Measurements from ENCODE around the gene GNS.
"Not testable (repeated sequence)": the region's sequence is repeated elsewhere in the genome, so short reads cannot be mapped to it uniquely, and the experiment has no call there.

The GNS gene

DNA sequence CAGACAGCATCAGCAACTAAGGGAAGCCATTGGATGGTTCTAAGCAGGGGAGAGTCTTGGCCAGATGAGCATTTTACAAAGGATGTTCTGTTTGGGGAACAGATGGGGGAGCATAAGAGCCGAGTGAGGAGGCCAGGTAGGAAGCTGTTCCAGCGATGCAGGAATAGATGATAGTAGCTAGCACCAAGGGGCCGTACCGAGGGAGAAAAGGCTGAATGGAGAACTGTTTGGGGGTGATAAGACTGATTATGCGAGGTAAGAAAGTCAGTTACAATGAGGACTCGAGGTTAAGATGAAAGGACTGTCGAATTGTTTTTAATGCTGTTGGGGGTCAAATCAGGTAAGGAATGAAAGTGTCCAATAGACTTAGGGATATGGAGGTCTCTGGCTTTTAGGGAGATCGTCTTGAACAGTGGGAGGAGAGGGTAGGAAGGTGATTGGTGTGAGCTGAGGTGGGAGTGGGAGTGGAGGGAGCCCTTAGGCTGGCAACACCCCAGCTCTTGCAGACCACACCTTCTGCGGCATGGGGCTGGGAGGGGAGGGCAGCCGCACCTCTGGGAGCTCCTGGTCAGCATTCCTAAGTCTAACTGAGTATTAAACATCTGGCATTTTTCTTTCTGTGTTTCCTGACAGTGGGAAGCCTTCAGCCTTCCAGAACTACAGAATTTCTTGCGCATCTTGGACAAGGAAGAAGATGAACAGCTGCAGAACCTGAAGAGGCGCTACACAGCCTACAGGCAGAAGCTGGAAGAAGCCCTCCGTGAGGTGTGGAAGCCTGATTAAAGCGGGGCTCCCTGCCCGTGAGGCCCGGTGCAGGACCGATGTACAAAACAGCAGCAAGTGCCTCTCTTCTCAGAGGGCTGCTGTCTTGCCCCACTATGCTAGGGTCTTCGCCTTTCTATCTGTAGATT lies 64.8 kb downstream of the GNS start:
- no peak for DNase-seq

GRCh38 chr12:64691795-64692583 lies 67.2 kb downstream of the GNS start:
- DNase-seq: no peak

GRCh38 chr12:64691227-64691794 lies 67.9 kb downstream of the GNS start:
- DNase-seq: no peak

- DNase-seq: not testable (repeated sequence)
Observed at GRCh38 chr12:64690236-64690635, 69.0 kb downstream of the GNS start.

DNA sequence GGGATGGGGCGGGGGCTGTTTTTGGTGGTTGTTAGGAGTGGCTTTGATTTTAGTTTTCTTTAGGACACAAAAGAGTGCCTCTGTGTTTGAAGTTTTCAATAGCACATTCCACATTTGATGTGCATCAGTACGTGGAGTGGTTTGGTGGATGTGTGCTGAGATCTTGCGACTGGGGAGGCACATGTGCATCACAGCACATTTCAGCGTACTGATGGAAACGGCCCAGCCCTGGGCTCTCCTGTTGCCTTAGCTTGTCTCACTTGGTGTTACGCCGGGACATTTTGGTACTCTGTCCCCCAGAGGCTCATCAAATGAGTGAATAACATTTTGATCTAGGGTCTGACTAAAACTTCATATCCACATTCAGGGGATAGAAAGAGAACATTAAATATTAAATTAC lies 70.5 kb downstream of the GNS start:
- no peak for DNase-seq

DNA sequence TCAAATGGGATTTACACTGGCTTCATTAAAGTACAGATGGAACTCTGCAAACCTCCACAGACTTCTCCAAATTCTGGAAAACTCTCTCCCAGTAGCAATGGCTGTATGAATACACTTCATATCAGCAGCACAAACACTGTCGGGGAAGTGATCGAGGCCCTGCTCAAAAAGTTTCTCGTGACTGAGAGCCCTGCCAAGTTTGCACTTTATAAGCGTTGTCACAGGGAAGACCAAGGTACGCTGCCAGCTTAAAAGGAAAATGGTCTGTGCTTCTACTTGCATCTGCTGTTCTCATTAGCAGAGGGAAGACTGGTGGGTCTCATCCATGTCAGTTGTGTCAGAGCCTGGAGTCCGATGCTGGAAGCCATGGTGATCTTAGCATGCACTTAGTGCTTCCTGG lies 71.0 kb downstream of the GNS start:
- DNase-seq: no peak

- DNase-seq: no peak
Observed at GRCh38 chr12:64687816-64688215, 71.4 kb downstream of the GNS start.

GRCh38 chr12:64685605-64686004 lies 73.6 kb downstream of the GNS start:
- no peak for DNase-seq

DNA sequence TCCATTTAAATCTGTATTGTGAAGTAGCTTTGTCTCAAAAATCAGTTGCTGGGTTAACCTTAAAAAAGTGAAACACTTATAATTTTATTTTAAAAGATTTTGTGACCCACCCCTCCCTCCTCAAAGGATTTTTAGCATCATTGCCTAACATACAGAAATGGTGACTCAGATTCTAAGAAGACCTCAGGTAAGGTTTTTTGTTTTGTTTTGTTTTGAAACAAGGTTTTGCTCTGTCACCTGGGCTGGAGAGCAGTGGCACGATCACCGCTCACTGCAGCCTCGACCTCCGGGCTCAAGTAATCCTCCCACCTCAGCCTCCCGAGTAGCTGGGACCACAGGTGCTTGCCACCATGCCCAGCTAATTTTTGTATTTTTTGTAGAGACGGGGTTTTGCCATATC lies 74.2 kb downstream of the GNS start:
- no peak for DNase-seq

- no peak for DNase-seq
Observed at GRCh38 chr12:64683816-64684543, 75.2 kb downstream of the GNS start.

- no peak for DNase-seq
Observed at GRCh38 chr12:64682572-64683277, 76.5 kb downstream of the GNS start.

DNA sequence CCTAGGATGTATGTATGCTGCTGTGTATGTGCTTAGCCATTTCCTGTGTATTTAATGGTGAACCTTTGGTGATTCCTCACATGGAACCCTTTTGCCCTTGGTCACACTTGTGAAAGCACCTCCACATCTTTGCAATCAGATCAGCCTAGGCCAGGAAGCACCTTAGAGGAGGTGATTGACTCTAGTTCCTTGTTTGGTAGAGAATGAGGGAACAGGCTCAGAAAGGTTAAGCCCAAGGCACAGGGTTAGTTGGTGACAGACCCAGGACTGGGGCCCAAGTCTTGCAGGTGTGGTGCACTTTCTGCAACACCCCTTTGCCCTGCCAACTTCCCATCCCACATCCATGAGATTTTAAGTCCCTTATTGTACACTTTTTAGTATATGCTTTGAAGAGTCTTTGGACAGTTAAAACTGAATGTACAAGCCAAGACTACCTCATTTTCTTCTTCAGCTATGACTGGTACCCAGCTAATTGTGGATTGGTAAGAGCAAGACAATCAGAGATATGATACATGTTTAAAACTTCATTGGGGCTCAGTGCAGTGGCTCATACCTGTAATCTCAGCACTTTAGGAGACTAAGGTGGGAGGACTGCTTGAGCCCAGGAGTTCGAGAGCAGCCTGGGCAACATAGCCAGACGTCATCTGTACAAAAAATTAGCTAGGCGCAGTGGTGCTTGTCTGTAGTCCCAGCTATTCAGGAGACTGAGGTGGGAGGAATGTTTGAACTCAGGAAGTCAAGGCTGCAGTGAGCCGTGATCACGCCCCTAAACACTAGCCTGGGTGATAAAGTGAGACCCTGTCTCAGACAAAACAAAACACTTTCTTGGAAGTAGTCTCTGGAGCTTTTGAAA lies 77.8 kb downstream of the GNS start:
- no peak for DNase-seq

GRCh38 chr12:64680235-64680634 lies 79.0 kb downstream of the GNS start:
- no peak for DNase-seq

- DNase-seq: peak; percentile 63 to 68
Observed at GRCh38 chr12:64679487-64680001, 79.7 kb downstream of the GNS start.

DNA sequence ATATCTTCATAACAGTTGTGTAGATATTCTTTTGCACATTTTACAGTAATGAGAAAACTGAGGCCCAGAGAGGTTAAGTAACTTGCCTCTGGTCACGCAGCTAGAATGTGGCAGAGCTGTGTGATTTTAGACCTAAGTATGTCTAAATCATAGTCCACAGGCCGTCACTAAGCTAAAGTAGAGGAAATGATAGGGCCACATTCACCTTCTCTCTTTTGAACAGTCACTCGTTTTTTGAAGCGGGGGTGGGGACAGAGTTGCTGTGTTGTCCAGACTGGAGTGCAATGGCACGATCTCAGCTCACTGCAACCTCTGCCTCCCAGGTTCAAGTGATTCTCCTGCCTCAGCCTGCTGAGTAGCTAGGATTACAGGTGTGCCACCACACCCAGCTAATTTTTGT lies 80.4 kb downstream of the GNS start:
- DNase-seq: no peak

- no peak for DNase-seq
Observed at GRCh38 chr12:64678248-64678647, 81.0 kb downstream of the GNS start.

- DNase-seq: no peak
Observed at GRCh38 chr12:64675795-64676194, 83.4 kb downstream of the GNS start.

DNA sequence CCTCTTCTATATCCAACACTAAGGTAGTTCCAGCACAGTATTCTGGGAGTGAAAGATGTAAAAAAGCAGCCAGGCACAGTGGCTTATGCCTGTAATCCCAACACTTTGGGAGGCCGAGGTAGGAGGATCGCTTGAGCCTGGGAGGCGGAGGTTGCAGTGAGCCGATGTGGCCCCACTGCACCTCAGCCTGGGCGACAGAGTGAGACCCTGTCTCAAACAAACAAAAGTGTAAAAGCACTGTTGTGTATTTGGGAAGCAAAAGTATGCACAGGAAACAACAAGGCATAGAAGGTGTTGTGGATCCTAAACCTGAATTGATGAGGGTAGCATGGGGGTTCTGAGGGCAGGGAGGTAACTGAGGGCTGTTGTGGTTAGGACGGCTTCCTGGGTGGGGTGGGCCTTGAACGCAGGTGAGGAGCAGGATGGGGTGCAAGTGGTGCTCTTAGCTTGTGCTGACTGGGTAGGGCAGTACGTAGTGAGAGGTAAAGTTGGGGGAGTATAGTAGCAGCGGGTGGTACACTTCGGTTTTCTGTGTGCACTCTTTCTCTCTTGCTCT lies 84.8 kb downstream of the GNS start:
- no peak for DNase-seq

DNA sequence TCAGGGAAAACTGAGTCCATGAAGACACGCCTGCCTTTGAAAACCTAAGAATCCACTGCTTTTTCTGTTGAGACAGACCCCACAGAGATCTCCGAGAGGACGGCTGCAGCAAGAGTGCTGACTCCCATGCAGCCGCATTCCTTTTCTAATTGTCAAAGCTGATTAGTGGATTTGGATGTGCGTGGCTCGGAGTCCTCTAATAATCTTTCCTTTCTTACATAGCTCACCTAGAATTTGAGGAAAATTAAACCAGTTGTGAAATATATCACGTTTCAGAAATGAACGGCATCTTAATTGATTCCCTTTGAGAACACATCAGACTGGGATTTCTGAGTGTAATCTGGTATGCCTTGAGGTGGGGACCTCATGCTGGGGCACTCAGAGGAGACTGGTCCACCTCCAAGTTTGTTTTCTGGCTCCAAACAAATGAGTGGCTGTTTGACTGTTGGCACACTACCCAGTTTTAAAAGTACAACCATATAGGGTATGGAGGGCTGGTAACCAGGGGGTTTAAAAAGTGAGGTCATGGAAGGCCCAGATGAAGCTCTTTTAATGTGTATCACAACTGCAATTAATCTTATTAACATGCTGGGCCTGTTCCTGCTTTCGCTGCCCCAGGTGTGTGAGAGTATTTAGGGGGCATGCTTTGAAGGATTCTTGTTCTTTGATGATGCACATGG lies 85.6 kb downstream of the GNS start:
- DNase-seq: no peak

DNA sequence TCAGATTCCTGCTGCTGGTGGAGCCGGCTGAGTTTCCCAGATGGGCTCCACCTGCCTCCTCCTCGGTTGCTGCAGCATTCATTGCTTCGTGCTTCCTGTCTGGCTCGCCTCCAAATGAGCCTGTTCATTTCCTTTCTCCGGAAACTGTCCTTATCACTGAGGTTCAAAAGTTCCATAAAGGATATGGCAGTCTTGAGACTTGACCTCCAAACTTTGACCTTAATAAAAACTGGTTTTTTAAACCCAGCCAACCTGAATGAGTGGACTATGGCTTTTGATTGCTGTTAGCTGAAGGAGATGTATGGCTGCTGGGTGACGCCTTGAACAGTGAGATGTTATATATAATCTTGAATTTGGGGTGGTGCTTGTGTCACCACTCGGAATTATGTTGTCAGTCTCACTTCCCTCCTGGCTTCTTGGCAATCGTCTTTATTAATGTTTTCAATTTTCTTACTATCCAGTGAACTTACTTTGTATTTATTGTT lies 86.2 kb downstream of the GNS start:
- no peak for DNase-seq

Measured in activated T-cell treated with anti-CD3 and anti-CD28 coated beads, Interleukin-2, amount 50 U/mL, for 48 hours (primary cell).